ENCODE data around the gene CNTRL. TPM values are rescaled to one million over a fixed set of nuclear protein-coding genes. Genes with fewer than 3 reads are reported as not detected.

Gene CNTRL
- total RNA-seq, 1 experiment from 2014 or later, result 11.6 TPM

- H2BK120ac ChIP-seq (ENCODE audit: low read depth, low read length, poor library complexity, severe bottlenecking), result no peak overlapping the region
- H2BK20ac ChIP-seq (ENCODE audit: low read depth, low read length, poor library complexity, severe bottlenecking), result no peak overlapping the region
- no peak overlapping the region for H3K4me2 ChIP-seq (ENCODE audit: insufficient read depth, insufficient read length, low read length)
- no peaks in the 10 kb centered on the region for H3K79me2 ChIP-seq (ENCODE audit: insufficient read depth, low read length)
- WGBS (ENCODE audit: extremely low coverage, insufficient read length, low lambda C conversion rate), result no CpG with 5 or more reads among the region's 2 CpGs
- no peaks in the 10 kb centered on the region for H3K9me3 Mint-ChIP-seq
- peaks cover 12 to 16% of the 10 kb centered on the region in 2 experiments for H3K4me1 Mint-ChIP-seq
- no peak overlapping the region for H3K9ac ChIP-seq (ENCODE audit: extremely low read depth, insufficient read length, low read length)
- H3K27ac ChIP-seq (ENCODE audit: insufficient read length, low read depth, low read length), result no peak overlapping the region
- no peak overlapping the region for H3K56ac ChIP-seq (ENCODE audit: insufficient read length, low read depth, low read length)
- H2BK5ac ChIP-seq (ENCODE audit: insufficient read length, low read length), result no peak overlapping the region
- no peak overlapping the region for H3K27ac Mint-ChIP-seq
- H2BK12ac ChIP-seq (ENCODE audit: insufficient read length, low read depth, low read length), result no peak overlapping the region
- H3K23ac ChIP-seq (ENCODE audit: insufficient read length, low read depth, low read length), result no peak overlapping the region
- TF ChIP-seq CTCF (conservative IDR thresholded peaks at IDR 0.05), result no peak
- H3K14ac ChIP-seq (ENCODE audit: insufficient read depth, low read length), result no peak overlapping the region
- H3K36me3 Mint-ChIP-seq (ENCODE audit: insufficient read depth in 1 of 3, low read depth in 3 of 3), result no peaks in the 10 kb centered on the region
- no peak overlapping the region for H3K4me3 Mint-ChIP-seq
- H3T11ph ChIP-seq (ENCODE audit: low read length), result no peak overlapping the region
- no peak overlapping the region for H2AK5ac ChIP-seq (ENCODE audit: insufficient read length, low read length)
- H4K91ac ChIP-seq (ENCODE audit: insufficient read length, low read depth, low read length), result no peak overlapping the region
- H4K8ac ChIP-seq (replicated peaks; ENCODE audit: insufficient read length, low read depth, low read length), result no peak overlapping the region
- no peak overlapping the region for H3K4ac ChIP-seq (ENCODE audit: low read depth, low read length)
- H3K4me1 ChIP-seq (ENCODE audit: insufficient read depth, low read length), result no peaks in the 10 kb centered on the region
- DNase-seq, result no peak
- H4K20me1 ChIP-seq (ENCODE audit: control insufficient read depth, insufficient read depth, insufficient read length), result no peaks in the 10 kb centered on the region
- H2AFZ ChIP-seq (ENCODE audit: low read length), result no peak overlapping the region
- H3K79me1 ChIP-seq (ENCODE audit: insufficient read depth, low read depth, low read length, poor library complexity, severe bottlenecking), result no peaks in the 10 kb centered on the region
- H2BK15ac ChIP-seq (ENCODE audit: low read depth, low read length), result no peak overlapping the region
- H3K18ac ChIP-seq (ENCODE audit: insufficient read length, low read depth, low read length), result no peak overlapping the region
- no peaks in the 10 kb centered on the region for H3K9me3 ChIP-seq (ENCODE audit: control insufficient read depth, low read depth, low read length)
- H3K27me3 ChIP-seq (ENCODE audit: insufficient read depth, low read length), result no peaks in the 10 kb centered on the region
- no peaks in the 10 kb centered on the region for H3K23me2 ChIP-seq (ENCODE audit: insufficient read length, low read depth, low read length, poor library complexity, severe bottlenecking)
- H3K27me3 Mint-ChIP-seq (ENCODE audit: low read depth), result no peaks in the 10 kb centered on the region
- H4K5ac ChIP-seq (ENCODE audit: insufficient read length, low read depth, low read length), result no peak overlapping the region
These were observed 43.5 kb downstream of the CNTRL start for GRCh38 chr9:121118266-121118665.
